ENCODE results near the gene KLHL42. TPM values are rescaled to one million over a fixed set of nuclear protein-coding genes. Genes with fewer than 3 reads are reported as not detected.

The KLHL42 gene
- total RNA-seq, 1 donor from 2014 or later = 48.8 TPM

GRCh38 chr12:27794818-27795584, 15.0 kb downstream of the KLHL42 start:
- Mint-ChIP-seq H3K36me3 (ENCODE audit: insufficient read depth) (peaks cover 32% of the 10 kb centered on the region), H3K27ac (peak overlapping the region; percentile 2), H3K27me3 (no peaks in the 10 kb centered on the region), H3K4me3 (ENCODE audit: low read depth) (no peak overlapping the region), H3K4me1 (ENCODE audit: low read depth) (peaks cover 8% of the 10 kb centered on the region), H3K9me3 (ENCODE audit: low read depth) (no peaks in the 10 kb centered on the region)
- DNase-seq (ENCODE audit: low spot score, unreplicated experiment) = no peak
- TF ChIP-seq CTCF (IDR thresholded peaks at IDR 0.05; ENCODE audit: unreplicated experiment) = no peak

GRCh38 chr12:27796128-27796527, 16.1 kb downstream of the KLHL42 start:
- Mint-ChIP-seq H3K36me3 (ENCODE audit: insufficient read depth) (peaks cover 30% of the 10 kb centered on the region), H3K4me3 (ENCODE audit: low read depth) (no peak overlapping the region), H3K27me3 (no peaks in the 10 kb centered on the region), H3K9me3 (ENCODE audit: low read depth) (no peaks in the 10 kb centered on the region), H3K4me1 (ENCODE audit: low read depth) (peaks cover 6% of the 10 kb centered on the region), H3K27ac (no peak overlapping the region)
- TF ChIP-seq CTCF (IDR thresholded peaks at IDR 0.05; ENCODE audit: unreplicated experiment) = no peak
- no peak for DNase-seq (ENCODE audit: low spot score, unreplicated experiment)

- Mint-ChIP-seq H3K27me3 (no peaks in the 10 kb centered on the region), H3K36me3 (ENCODE audit: insufficient read depth) (peaks cover 20% of the 10 kb centered on the region), H3K4me3 (ENCODE audit: low read depth) (no peak overlapping the region)
Observed at GRCh38 chr12:27797301-27798025, 17.4 kb downstream of the KLHL42 start.

GRCh38 chr12:27800819-27801218, 20.8 kb downstream of the KLHL42 start:
- H3K9me3 Mint-ChIP-seq (ENCODE audit: low read depth) = no peaks in the 10 kb centered on the region
- no peaks in the 10 kb centered on the region for H3K4me1 Mint-ChIP-seq (ENCODE audit: low read depth)
- H3K27ac Mint-ChIP-seq = no peak overlapping the region
- DNase-seq (ENCODE audit: low spot score, unreplicated experiment) = no peak
- no peak for TF ChIP-seq CTCF (IDR thresholded peaks at IDR 0.05; ENCODE audit: unreplicated experiment)
- peaks cover 15% of the 10 kb centered on the region for H3K36me3 Mint-ChIP-seq (ENCODE audit: insufficient read depth)
- no peaks in the 10 kb centered on the region for H3K27me3 Mint-ChIP-seq
- no peak overlapping the region for H3K4me3 Mint-ChIP-seq (ENCODE audit: low read depth)

More at GRCh38 chr12:27797301-27798025, 17.4 kb downstream of the KLHL42 start:
- TF ChIP-seq CTCF (IDR thresholded peaks at IDR 0.05; ENCODE audit: unreplicated experiment) = no peak
- no peak for DNase-seq (ENCODE audit: low spot score, unreplicated experiment)
- no peak overlapping the region for H3K27ac Mint-ChIP-seq
- H3K4me1 Mint-ChIP-seq (ENCODE audit: low read depth) = peaks cover 3% of the 10 kb centered on the region
- no peaks in the 10 kb centered on the region for H3K9me3 Mint-ChIP-seq (ENCODE audit: low read depth)

GRCh38 chr12:27801630-27802029, 21.6 kb downstream of the KLHL42 start:
- H3K27ac Mint-ChIP-seq = no peak overlapping the region

More at GRCh38 chr12:27801630-27802029, 21.6 kb downstream of the KLHL42 start:
- Mint-ChIP-seq H3K4me1 (ENCODE audit: low read depth) (peaks cover 2% of the 10 kb centered on the region), H3K36me3 (ENCODE audit: insufficient read depth) (peaks cover 14% of the 10 kb centered on the region), H3K4me3 (ENCODE audit: low read depth) (no peak overlapping the region), H3K27me3 (no peaks in the 10 kb centered on the region), H3K9me3 (ENCODE audit: low read depth) (no peaks in the 10 kb centered on the region)
- TF ChIP-seq CTCF (IDR thresholded peaks at IDR 0.05; ENCODE audit: unreplicated experiment) = no peak
- DNase-seq (ENCODE audit: low spot score, unreplicated experiment) = no peak
